Stimulated activated CD4-positive, alpha-beta T cell treated with anti-CD3 and anti-CD28 coated beads, Interleukin-1b, Interleukin-23, amount 100 ng/mL, for 48 hours (primary cell): ENCODE data around the gene SIRT2.

Experiments
- DNase-seq: peaks from one replicate; pipeline ENCODE4 v3.0.0-alpha.2; 2020

Gene SIRT2

GRCh38 chr19:38919837-38920601 is 20.6 kb upstream of the SIRT2 start:
- no peak for DNase-seq

- no peak for DNase-seq
These were observed 19.1 kb upstream of the SIRT2 start for GRCh38 chr19:38918526-38918925.

- DNase-seq, result no peak
These were observed 18.6 kb upstream of the SIRT2 start for GRCh38 chr19:38917921-38918491.

GRCh38 chr19:38917516-38917915 is 18.1 kb upstream of the SIRT2 start:
- no peak for DNase-seq

- no peak for DNase-seq
These were observed 16.2 kb upstream of the SIRT2 start for GRCh38 chr19:38915329-38916321.

- no peak for DNase-seq
These were observed 14.5 kb upstream of the SIRT2 start for GRCh38 chr19:38913958-38914357.

- no peak for DNase-seq
These were observed 13.4 kb upstream of the SIRT2 start for GRCh38 chr19:38912600-38913514.

- no peak for DNase-seq
These were observed 12.1 kb upstream of the SIRT2 start for GRCh38 chr19:38911388-38912001.

GRCh38 chr19:38910488-38910887 is 11.1 kb upstream of the SIRT2 start:
- DNase-seq, result no peak

- no peak for DNase-seq
These were observed 9.5 kb upstream of the SIRT2 start for GRCh38 chr19:38908911-38909310.

GRCh38 chr19:38907670-38908069 is 8.3 kb upstream of the SIRT2 start:
- DNase-seq, result no peak

GRCh38 chr19:38907227-38907626 is 7.8 kb upstream of the SIRT2 start:
- no peak for DNase-seq

GRCh38 chr19:38905620-38906019 is 6.2 kb upstream of the SIRT2 start:
- DNase-seq, result no peak

GRCh38 chr19:38904581-38905539 is 5.4 kb upstream of the SIRT2 start:
- DNase-seq, result no peak

- no peak for DNase-seq
These were observed 2.3 kb upstream of the SIRT2 start for GRCh38 chr19:38901683-38902082.

GRCh38 chr19:38900743-38901190 is 1.3 kb upstream of the SIRT2 start:
- DNase-seq, result no peak

GRCh38 chr19:38900202-38900629 is 798 bp upstream of the SIRT2 start:
- no peak for DNase-seq

- no peak for DNase-seq
These were observed 501 bp downstream of the SIRT2 start for GRCh38 chr19:38898788-38899446.

- no peak for DNase-seq
These were observed 4.5 kb downstream of the SIRT2 start for GRCh38 chr19:38894968-38895367.

GRCh38 chr19:38893341-38893771 is 6.1 kb downstream of the SIRT2 start:
- DNase-seq, result no peak
